Liver (tissue), 3 donors: ENCODE results near the gene CYB561D2.

ENCODE experiments used
- GABPA ChIP-seq, 2 donors: IDR thresholded peaks in 1 of 2; conservative IDR thresholded peaks in 1 of 2; 2 replicates each; pipeline ENCODE4 v1.6.1; 2016; ENCODE audit warnings: antibody characterized with exemption in 2 of 2, mild to moderate bottlenecking in 1 of 2, moderate library complexity in 1 of 2
- SP1 ChIP-seq: IDR thresholded peaks from 2 replicates; pipeline ENCODE4 v1.6.1; 2018; ENCODE audit warnings: antibody characterized with exemption, mild to moderate bottlenecking
- TF ChIP-seq, protein P1 (sequence below): fragments of 150-350 bp; IDR thresholded peaks from 2 replicates; pipeline ENCODE4 v1.5.1; 2017; ENCODE audit warnings: improper control_type of control experiment, low read depth, low read length; ENCODE audit not compliant: missing input control
- donor health status: healthy.
- donor health status: healthy.

DNA sequence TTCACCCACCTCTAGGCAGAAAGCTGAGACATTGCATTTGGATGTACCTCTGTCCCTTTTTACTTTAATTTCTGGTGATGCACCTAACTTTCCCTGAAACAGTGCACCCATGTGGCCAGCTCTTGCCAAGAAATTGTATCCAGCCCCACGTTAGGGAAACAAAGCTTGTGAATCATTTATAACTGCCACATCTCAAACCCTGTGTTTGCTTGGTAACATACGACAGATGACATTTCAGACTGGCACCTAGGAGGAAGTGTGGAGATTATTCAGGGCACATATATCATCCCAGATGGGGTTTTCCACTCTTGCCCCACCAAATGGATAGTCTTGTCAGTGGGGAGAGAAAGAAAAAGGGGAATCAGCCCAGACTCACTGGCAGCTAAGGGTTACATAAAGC is 2.1 kb downstream of the CYB561D2 start:
- TF ChIP-seq, protein P1, sequence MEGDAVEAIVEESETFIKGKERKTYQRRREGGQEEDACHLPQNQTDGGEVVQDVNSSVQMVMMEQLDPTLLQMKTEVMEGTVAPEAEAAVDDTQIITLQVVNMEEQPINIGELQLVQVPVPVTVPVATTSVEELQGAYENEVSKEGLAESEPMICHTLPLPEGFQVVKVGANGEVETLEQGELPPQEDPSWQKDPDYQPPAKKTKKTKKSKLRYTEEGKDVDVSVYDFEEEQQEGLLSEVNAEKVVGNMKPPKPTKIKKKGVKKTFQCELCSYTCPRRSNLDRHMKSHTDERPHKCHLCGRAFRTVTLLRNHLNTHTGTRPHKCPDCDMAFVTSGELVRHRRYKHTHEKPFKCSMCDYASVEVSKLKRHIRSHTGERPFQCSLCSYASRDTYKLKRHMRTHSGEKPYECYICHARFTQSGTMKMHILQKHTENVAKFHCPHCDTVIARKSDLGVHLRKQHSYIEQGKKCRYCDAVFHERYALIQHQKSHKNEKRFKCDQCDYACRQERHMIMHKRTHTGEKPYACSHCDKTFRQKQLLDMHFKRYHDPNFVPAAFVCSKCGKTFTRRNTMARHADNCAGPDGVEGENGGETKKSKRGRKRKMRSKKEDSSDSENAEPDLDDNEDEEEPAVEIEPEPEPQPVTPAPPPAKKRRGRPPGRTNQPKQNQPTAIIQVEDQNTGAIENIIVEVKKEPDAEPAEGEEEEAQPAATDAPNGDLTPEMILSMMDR = no peak
- no peak for TF ChIP-seq SP1
- TF ChIP-seq GABPA (IDR thresholded peaks at IDR 0.05 in 1 of 2, conservative IDR thresholded peaks at IDR 0.05 in 1 of 2) = no peak
